IPS DF 6.9 (cell line): Measurements from ENCODE around the gene STIM1.

ENCODE experiments used
- DNase-seq: peaks from one replicate; pipeline ENCODE4 v3.0.0-alpha.2; 2013; ENCODE audit warnings: low read depth, low spot score
- H3K27ac ChIP-seq: one replicate; pipeline ENCODE4 v1.5.1; 2013; ENCODE audit warnings: low read length, control low read depth
- H3K27me3 ChIP-seq: 2 replicates; pipeline ENCODE4 v1.6.1; 2013; ENCODE audit warnings: mild to moderate bottlenecking, low read length; ENCODE audit not compliant: control insufficient read depth, insufficient read depth
- H3K36me3 ChIP-seq: 2 replicates; pipeline ENCODE4 v1.6.1; 2013; ENCODE audit warnings: low read length; ENCODE audit not compliant: control insufficient read depth, insufficient read depth
- H3K4me1 ChIP-seq: 2 replicates; pipeline ENCODE4 v1.6.1; 2013; ENCODE audit warnings: low read length; ENCODE audit not compliant: control insufficient read depth, insufficient read depth
- H3K4me3 ChIP-seq: 2 replicates; pipeline ENCODE4 v1.5.1; 2013; ENCODE audit warnings: mild to moderate bottlenecking, low read length
- H3K9me3 ChIP-seq: 2 replicates; pipeline ENCODE4 v1.6.1; 2013; ENCODE audit warnings: low read length, inconsistent platforms; ENCODE audit not compliant: control insufficient read depth, insufficient read depth
- WGBS: extraction: QIAGEN DNeasy Blood & Tissue Kit; methylation state at CpG from one replicate; pipeline ENCODE4 v1.1.7; 2013; ENCODE audit warnings: mixed read lengths, missing lambda C conversion rate; ENCODE audit not compliant: insufficient read length, insufficient coverage; 5-methylcytosine and 5-hydroxymethylcytosine counted together

Gene STIM1

DNA sequence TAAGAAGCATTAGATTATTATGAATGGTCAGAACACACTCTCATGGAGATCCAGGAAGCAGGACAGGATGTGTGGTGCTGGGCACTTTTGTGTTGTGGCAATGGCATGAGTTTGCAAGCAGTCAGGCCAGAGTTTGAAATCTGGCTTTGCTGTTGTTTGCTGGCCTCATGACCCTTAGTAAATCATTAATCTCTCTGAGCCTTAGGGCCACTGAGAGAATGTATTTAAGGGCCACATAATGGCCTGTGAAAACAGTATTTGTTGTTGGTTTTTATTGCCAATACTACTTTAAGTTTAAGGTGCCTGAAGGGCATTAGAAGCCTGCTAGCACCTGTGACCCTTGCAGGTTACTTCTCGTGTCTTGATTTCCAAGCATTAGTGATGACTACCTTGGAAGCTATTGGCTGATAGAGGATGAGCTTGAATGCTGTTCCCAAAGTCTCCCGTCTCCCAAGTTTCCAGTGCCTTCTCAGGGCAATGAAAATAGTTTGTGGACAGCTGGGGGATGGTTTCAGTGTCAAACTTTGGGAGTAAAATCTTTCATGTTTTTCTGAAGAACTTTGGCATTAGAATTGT lies 24.6 kb downstream of the STIM1 start:
- no CpG with 5 or more reads among the region's 2 CpGs for WGBS
- H3K27ac ChIP-seq = no peak overlapping the region
- no peaks in the 10 kb centered on the region for H3K36me3 ChIP-seq
- DNase-seq = no peak
- no peaks in the 10 kb centered on the region for H3K27me3 ChIP-seq
- H3K4me1 ChIP-seq = peaks cover 2% of the 10 kb centered on the region; the same call in 1 of the 2 replicates
- H3K9me3 ChIP-seq = no peaks in the 10 kb centered on the region
- no peak overlapping the region for H3K4me3 ChIP-seq

DNA sequence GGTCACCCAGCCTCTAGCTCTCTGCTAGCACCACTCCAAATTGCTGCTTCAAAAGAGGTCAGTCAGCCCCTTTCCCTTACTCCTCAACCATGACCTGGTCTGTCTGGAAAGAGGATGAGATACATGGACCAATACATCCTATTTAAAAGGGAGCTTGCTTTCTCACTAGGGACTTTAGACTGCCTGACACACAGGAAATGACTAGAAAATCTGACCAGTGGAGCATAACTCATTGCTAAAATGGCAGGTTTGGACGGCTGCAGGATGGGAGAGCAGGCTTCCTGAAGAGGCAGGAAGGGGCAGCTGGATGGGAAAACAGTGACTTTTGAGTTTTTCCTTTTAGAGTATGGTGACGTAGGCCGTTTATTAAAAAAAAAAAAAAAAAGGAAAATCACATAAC lies 25.3 kb downstream of the STIM1 start:
- no peak for DNase-seq
- Histone ChIP-seq H3K9me3 (no peaks in the 10 kb centered on the region), H3K36me3 (no peaks in the 10 kb centered on the region), H3K4me3 (no peak overlapping the region), H3K27me3 (no peaks in the 10 kb centered on the region), H3K4me1 (peaks cover 2% of the 10 kb centered on the region; the same call in 1 of the 2 replicates), H3K27ac (no peak overlapping the region)
- WGBS = no CpG with 5 or more reads among the region's 3 CpGs

DNA sequence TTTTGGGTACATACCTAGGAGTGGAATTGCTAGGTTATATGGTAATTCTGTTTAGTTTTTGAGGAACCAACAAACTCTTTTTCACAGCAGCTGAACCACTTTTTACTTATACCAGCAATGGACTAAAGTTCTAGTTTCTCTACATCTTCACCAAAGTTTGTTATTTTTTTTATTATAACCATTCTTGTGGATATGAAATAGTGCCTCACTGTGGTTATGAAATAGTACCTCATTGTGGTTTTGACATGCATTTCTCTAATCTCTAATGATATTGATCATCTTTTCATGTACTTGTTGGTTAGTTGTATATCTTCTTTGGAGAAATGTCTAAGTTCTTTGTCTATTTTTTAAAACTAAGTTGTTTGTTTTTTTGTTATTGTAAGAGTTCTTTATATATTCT lies 27.2 kb downstream of the STIM1 start:
- H3K4me3 ChIP-seq = no peak overlapping the region
- H3K36me3 ChIP-seq = no peaks in the 10 kb centered on the region
- H3K27ac ChIP-seq = no peak overlapping the region
- H3K4me1 ChIP-seq = no peaks in the 10 kb centered on the region
- no peaks in the 10 kb centered on the region for H3K27me3 ChIP-seq
- no peaks in the 10 kb centered on the region for H3K9me3 ChIP-seq
- DNase-seq = no peak

DNA sequence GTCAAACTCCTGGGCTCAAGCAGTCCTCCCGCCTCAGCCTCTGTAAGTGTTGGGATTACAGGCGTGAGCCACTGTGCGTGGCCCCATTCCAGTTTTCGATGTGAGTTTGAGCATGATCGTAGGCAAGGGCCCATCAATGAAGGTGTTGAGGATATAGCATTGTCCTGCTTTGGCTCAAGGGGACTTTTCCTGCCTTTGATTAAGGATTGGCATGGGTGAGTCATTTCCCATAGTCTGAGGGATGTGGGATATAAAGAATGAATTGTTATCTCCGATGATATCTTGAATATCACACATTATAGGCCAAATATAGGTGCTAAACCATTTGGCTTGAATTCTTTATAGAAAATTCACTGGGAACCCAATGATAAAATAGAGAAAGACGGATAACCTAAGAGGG lies 30.4 kb downstream of the STIM1 start:
- Histone ChIP-seq H3K9me3 (no peaks in the 10 kb centered on the region), H3K27me3 (no peaks in the 10 kb centered on the region), H3K4me3 (no peak overlapping the region), H3K36me3 (no peaks in the 10 kb centered on the region), H3K4me1 (no peaks in the 10 kb centered on the region), H3K27ac (no peak overlapping the region)
- no peak for DNase-seq
- WGBS = no CpG with 5 or more reads among the region's 7 CpGs

DNA sequence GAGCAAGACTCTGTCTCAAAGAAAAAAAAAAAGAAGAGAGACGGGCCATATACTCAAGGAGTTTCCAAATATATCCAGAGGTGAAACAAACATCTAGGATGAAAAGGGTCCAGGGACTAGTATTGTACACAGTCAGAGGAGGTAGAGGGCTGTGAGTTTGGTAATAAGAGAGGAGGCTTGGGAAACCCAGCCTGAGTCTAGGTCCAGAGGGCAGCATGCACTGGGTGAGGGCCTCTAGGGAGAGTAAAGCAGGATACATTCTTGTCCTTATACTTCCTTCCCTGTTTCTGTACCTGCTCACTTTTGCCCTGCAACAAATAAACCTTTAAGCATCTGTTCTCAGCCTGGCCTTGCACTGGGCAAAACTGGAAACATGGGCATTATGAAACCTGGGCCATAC lies 31.5 kb downstream of the STIM1 start:
- no peak for DNase-seq
- WGBS = no CpG with 5 or more reads among the region's 1 CpG
- no peak overlapping the region for H3K27ac ChIP-seq
- no peaks in the 10 kb centered on the region for H3K9me3 ChIP-seq
- H3K36me3 ChIP-seq = no peaks in the 10 kb centered on the region
- no peaks in the 10 kb centered on the region for H3K4me1 ChIP-seq
- no peaks in the 10 kb centered on the region for H3K27me3 ChIP-seq
- H3K4me3 ChIP-seq = no peak overlapping the region

DNA sequence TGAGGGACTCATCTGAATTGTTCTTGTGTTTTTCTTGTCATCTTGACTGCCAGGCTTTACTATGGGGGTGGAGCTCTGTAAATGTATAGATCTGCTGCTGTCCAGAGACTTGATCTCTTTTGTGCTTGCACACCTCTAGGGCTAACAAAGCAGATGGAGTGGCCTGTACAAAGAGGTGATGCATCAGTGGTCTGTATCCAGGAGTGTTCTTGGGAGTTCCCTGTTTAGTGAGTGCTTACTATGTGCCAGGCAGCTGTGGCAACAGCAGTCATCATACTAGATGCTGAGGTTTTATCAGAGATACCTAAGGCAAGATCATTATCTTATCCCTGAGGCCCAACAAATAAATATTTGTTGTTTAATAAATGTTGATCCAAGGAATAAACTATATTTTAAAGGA lies 33.4 kb downstream of the STIM1 start:
- H3K27me3 ChIP-seq = no peaks in the 10 kb centered on the region
- no peak overlapping the region for H3K27ac ChIP-seq
- DNase-seq = no peak
- H3K36me3 ChIP-seq = no peaks in the 10 kb centered on the region
- no peak overlapping the region for H3K4me3 ChIP-seq
- H3K4me1 ChIP-seq = no peaks in the 10 kb centered on the region
- H3K9me3 ChIP-seq = no peaks in the 10 kb centered on the region

DNA sequence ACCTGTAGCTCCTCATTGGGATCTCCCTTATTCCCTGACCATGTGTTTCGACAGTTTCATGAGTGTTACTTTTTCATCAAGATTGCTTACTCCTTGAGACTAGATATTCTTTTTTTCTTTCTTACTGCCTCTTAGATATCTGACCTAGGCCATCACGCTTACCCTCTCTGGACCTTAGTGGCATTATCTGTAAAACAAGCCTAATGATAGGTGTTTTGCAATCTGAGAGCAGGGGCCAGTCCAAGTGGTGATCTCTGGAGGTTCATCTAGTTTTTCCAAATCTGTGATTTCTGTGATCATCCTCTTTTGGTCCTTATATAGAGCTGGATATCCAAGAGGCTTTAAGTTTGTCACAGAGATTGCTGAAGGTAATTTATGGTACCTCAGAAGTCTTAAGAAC lies 34.5 kb downstream of the STIM1 start:
- no peaks in the 10 kb centered on the region for H3K36me3 ChIP-seq
- no peak overlapping the region for H3K27ac ChIP-seq
- no peaks in the 10 kb centered on the region for H3K4me1 ChIP-seq
- H3K4me3 ChIP-seq = no peak overlapping the region
- no peaks in the 10 kb centered on the region for H3K9me3 ChIP-seq
- DNase-seq = no peak
- WGBS = no CpG with 5 or more reads among the region's 2 CpGs
- no peaks in the 10 kb centered on the region for H3K27me3 ChIP-seq

DNA sequence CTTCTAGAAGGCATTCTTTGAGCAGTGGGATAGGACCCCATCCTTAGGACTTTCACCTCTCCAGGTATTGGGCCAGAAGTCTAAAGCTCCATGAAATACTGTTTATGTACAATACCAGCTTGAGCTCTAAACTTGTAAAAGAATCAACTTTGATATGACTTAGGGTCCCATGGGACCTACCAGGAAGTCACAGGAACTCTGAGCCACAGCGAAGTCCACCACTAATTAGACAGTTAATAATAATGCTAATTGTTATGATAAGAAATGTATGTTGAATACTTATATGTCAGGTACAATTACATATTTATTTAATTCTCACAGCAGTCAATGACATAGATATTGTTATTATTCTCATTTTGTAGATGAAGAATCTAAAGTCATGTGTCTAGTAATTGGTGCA lies 35.3 kb downstream of the STIM1 start:
- WGBS = no CpG with 5 or more reads among the region's 1 CpG
- H3K4me1 ChIP-seq = no peaks in the 10 kb centered on the region
- H3K27ac ChIP-seq = no peak overlapping the region
- DNase-seq = no peak
- H3K27me3 ChIP-seq = no peaks in the 10 kb centered on the region
- H3K36me3 ChIP-seq = no peaks in the 10 kb centered on the region
- H3K4me3 ChIP-seq = no peak overlapping the region
- H3K9me3 ChIP-seq = no peaks in the 10 kb centered on the region

DNA sequence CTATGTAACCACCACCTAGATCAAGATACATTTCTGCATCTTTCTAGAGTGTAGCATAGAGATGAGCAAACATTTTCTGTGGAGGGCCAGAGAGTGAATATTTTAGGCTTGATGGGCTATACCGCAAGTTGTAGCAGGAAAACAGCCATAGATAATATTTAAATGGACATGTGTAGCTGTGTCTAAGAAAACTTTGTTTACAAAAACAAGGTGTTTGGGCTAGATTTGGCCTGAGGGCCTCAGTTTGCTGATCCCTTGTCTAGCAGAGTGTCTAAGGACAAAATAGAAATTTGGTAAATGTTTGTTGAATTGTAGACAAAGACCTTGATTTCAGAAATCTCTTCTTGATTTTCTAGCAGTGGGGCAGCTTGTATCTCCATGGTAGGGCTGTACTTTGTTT lies 36.3 kb downstream of the STIM1 start:
- Histone ChIP-seq H3K9me3 (no peaks in the 10 kb centered on the region), H3K4me1 (no peaks in the 10 kb centered on the region), H3K36me3 (no peaks in the 10 kb centered on the region), H3K27ac (no peak overlapping the region), H3K27me3 (no peaks in the 10 kb centered on the region), H3K4me3 (no peak overlapping the region)
- WGBS = no CpG with 5 or more reads among the region's 1 CpG
- no peak for DNase-seq

DNA sequence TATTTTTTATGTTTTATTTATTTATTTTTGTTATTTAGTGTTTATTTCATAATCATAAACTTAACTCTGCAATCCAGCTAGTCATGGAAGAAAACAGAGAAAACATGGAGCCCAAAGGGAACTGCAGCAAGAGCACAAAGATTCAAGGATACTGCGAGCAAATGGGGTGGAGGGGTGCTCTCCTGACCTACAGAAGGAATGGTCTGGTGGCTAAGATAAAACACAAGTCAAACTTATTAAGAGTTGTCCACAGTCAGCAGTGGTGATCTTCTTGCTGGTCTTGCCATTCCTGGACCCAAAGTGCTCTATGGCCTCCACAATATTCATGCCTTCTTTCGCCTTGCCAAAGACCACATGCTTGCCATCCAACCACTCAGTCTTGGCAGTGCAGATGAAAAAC lies 36.7 kb downstream of the STIM1 start:
- no peak overlapping the region for H3K27ac ChIP-seq
- WGBS = no CpG with 5 or more reads among the region's 2 CpGs
- H3K4me3 ChIP-seq = no peak overlapping the region
- DNase-seq = no peak
- H3K9me3 ChIP-seq = no peaks in the 10 kb centered on the region
- no peaks in the 10 kb centered on the region for H3K4me1 ChIP-seq
- no peaks in the 10 kb centered on the region for H3K27me3 ChIP-seq
- no peaks in the 10 kb centered on the region for H3K36me3 ChIP-seq

DNA sequence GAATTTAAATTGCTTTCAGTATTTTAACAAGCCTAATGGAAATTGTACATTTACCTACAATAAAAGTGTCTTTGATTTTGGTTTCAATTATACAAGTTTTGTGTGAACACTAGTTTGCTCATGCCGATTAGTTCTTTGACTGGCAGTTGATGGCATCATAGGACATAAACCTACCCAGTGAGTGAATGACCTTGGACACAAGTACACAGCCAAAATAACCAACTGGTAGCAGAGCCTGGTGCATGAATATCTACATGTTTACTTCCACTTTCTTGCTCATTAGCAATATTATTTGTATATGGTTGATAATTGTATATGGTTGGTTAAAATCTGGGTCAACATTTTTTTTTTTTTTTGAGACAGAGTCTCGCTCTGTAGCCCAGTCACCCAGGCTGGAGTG lies 37.8 kb downstream of the STIM1 start:
- no peak for DNase-seq
- Histone ChIP-seq H3K36me3 (no peaks in the 10 kb centered on the region), H3K27ac (no peak overlapping the region), H3K9me3 (no peaks in the 10 kb centered on the region), H3K4me3 (no peak overlapping the region), H3K27me3 (no peaks in the 10 kb centered on the region), H3K4me1 (no peaks in the 10 kb centered on the region)
- no CpG with 5 or more reads among the region's 2 CpGs for WGBS
